Esophagus squamous epithelium (tissue), 4 donors: ENCODE data around the gene IMPG1.

ENCODE experiments used
- POLR2A ChIP-seq, 4 donors: fragments of 450-650 bp; IDR thresholded peaks; one replicate each; pipeline ENCODE4 v1.6.1; 2017; ENCODE audit warnings: antibody characterized with exemption in 4 of 4, mild to moderate bottlenecking in 4 of 4, moderate library complexity in 3 of 4
- TF ChIP-seq, protein P1 (sequence below), 6 experiments: fragments of 450-650 bp in 4 of 6; fragments of 200-600 bp in 2 of 6; sonication (generic) in 2 of 6; IDR thresholded peaks; one replicate each; pipeline ENCODE4 v1.5.1; 2016 to 2019; ENCODE audit warnings: antibody characterized with exemption in 6 of 6, mild to moderate bottlenecking in 4 of 6, moderate library complexity in 4 of 6

DNA sequence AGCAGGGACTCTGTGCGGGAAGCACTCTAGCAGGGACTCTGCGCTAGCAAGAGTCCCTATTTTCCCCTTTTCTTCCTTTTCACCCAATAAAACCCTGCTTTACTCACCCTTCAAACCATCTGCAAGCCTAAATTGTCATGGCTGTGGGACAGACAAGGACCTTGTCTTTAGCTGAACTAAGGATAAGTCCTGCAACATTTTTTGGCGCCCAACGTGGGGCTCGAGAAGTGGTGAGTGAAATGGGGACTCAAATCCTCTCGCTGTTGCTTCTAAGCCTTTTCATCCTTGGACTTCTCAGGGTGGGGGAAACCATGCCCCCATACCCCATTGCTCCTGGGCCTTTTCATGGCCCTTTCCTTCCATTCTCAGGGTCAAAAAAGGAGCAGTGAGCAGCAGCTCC is 46.4 kb downstream of the IMPG1 start:
- TF ChIP-seq, protein P1, sequence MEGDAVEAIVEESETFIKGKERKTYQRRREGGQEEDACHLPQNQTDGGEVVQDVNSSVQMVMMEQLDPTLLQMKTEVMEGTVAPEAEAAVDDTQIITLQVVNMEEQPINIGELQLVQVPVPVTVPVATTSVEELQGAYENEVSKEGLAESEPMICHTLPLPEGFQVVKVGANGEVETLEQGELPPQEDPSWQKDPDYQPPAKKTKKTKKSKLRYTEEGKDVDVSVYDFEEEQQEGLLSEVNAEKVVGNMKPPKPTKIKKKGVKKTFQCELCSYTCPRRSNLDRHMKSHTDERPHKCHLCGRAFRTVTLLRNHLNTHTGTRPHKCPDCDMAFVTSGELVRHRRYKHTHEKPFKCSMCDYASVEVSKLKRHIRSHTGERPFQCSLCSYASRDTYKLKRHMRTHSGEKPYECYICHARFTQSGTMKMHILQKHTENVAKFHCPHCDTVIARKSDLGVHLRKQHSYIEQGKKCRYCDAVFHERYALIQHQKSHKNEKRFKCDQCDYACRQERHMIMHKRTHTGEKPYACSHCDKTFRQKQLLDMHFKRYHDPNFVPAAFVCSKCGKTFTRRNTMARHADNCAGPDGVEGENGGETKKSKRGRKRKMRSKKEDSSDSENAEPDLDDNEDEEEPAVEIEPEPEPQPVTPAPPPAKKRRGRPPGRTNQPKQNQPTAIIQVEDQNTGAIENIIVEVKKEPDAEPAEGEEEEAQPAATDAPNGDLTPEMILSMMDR (IDR thresholded peaks at IDR 0.05) = no peak
- no peak for TF ChIP-seq POLR2A (IDR thresholded peaks at IDR 0.05)
